Ishikawa (cell line): ENCODE results near the gene COL18A1.
A peak's percentile ranks its signal among the peaks of the same experiment; 100 is the strongest.

ENCODE experiments used
- CEBPB ChIP-seq: IDR thresholded peaks from 2 replicates; pipeline ENCODE4 v1.6.1; 2012
- CREB1 ChIP-seq: IDR thresholded peaks from 2 replicates; pipeline ENCODE4 v1.6.1; 2012; ENCODE audit warnings: low read depth
- EGR1 ChIP-seq: IDR thresholded peaks from 2 replicates; pipeline ENCODE4 v1.6.1; 2012
- EP300 ChIP-seq: IDR thresholded peaks from 2 replicates; pipeline ENCODE4 v1.6.1; 2012; ENCODE audit warnings: borderline replicate concordance
- FOXM1 ChIP-seq: IDR thresholded peaks from 2 replicates; pipeline ENCODE4 v1.6.1; 2012; ENCODE audit warnings: low read depth, borderline replicate concordance
- MAX ChIP-seq: IDR thresholded peaks from 2 replicates; pipeline ENCODE4 v1.6.1; 2012
- NFIC ChIP-seq: IDR thresholded peaks from 2 replicates; pipeline ENCODE4 v1.6.1; 2012
- RAD21 ChIP-seq: IDR thresholded peaks from 2 replicates; pipeline ENCODE4 v1.6.1; 2012; ENCODE audit warnings: low read depth
- REST ChIP-seq: IDR thresholded peaks from 2 replicates; pipeline ENCODE4 v1.6.1; 2012; ENCODE audit warnings: low read depth, mild to moderate bottlenecking
- TAF1 ChIP-seq: IDR thresholded peaks from 2 replicates; pipeline ENCODE4 v1.6.1; 2012; ENCODE audit warnings: low read depth, mild to moderate bottlenecking
- TCF12 ChIP-seq: IDR thresholded peaks from 2 replicates; pipeline ENCODE4 v1.6.1; 2012; ENCODE audit warnings: low read depth
- TEAD4 ChIP-seq: IDR thresholded peaks from 2 replicates; pipeline ENCODE4 v1.6.1; 2012
- USF1 ChIP-seq: IDR thresholded peaks from 2 replicates; pipeline ENCODE4 v1.6.1; 2012
- YY1 ChIP-seq: IDR thresholded peaks from 2 replicates; pipeline ENCODE4 v1.6.1; 2012; ENCODE audit warnings: low read depth
- ZBTB7A ChIP-seq: IDR thresholded peaks from 2 replicates; pipeline ENCODE4 v1.6.1; 2012; ENCODE audit warnings: low read depth

COL18A1 gene

GRCh38 chr21:45365186-45365607 is 39.8 kb upstream of the COL18A1 start:
- no peak for TF ChIP-seq MAX
- TF ChIP-seq EP300, result no peak
- no peak for TF ChIP-seq REST
- no peak for TF ChIP-seq TCF12
- TF ChIP-seq TEAD4, result no peak
- no peak for TF ChIP-seq NFIC
- TF ChIP-seq FOXM1, result no peak
- TF ChIP-seq EGR1, result no peak
- no peak for TF ChIP-seq CEBPB
- TF ChIP-seq TAF1, result no peak
- TF ChIP-seq CREB1, result no peak
- no peak for TF ChIP-seq YY1

GRCh38 chr21:45365608-45366241 is 39.2 kb upstream of the COL18A1 start:
- TF ChIP-seq FOXM1 (no peak), TEAD4 (peak; percentile 93), CREB1 (peak; percentile 64), TCF12 (no peak), RAD21 (no peak)

- TF ChIP-seq RAD21 (no peak), FOXM1 (no peak), TEAD4 (no peak), MAX (no peak), YY1 (no peak), CEBPB (no peak)
Observed at GRCh38 chr21:45366476-45366875, 38.5 kb upstream of the COL18A1 start.

- TF ChIP-seq MAX (no peak), TCF12 (peak; percentile 53; the same call in 1 of the 2 replicates), NFIC (peak; percentile 44; the same call in 1 of the 2 replicates), USF1 (no peak)
Observed at GRCh38 chr21:45366931-45367401, 38.0 kb upstream of the COL18A1 start.

- TF ChIP-seq USF1 (no peak), CEBPB (no peak), EP300 (no peak), MAX (no peak), NFIC (no peak), RAD21 (no peak), TEAD4 (no peak), EGR1 (no peak), ZBTB7A (no peak), YY1 (no peak), TAF1 (no peak), CREB1 (no peak), FOXM1 (no peak), REST (no peak), TCF12 (no peak)
Observed at GRCh38 chr21:45367402-45368351, 37.3 kb upstream of the COL18A1 start.
